HEK293T (cell line): ENCODE measurements around the gene MFSD12.

Source experiments
- ARNT ChIP-seq: fragments of 450-650 bp; IDR thresholded peaks from 2 replicates; pipeline ENCODE4 v1.6.1; 2017; ENCODE audit warnings: mild to moderate bottlenecking
- BHLHE40 ChIP-seq: fragments of 450-650 bp; IDR thresholded peaks from 2 replicates; pipeline ENCODE4 v1.6.1; 2016; ENCODE audit warnings: mild to moderate bottlenecking, moderate library complexity, borderline replicate concordance
- ELF4 ChIP-seq: fragments of 450-650 bp; IDR thresholded peaks from 2 replicates; pipeline ENCODE4 v1.6.1; 2017; ENCODE audit warnings: antibody characterized with exemption
- FOXA1 ChIP-seq: fragments of 450-650 bp; IDR thresholded peaks from 2 replicates; pipeline ENCODE4 v1.6.1; 2016; ENCODE audit warnings: mild to moderate bottlenecking
- FOXM1 ChIP-seq: fragments of 450-650 bp; IDR thresholded peaks from 2 replicates; pipeline ENCODE4 v1.6.1; 2017; ENCODE audit warnings: mild to moderate bottlenecking, borderline replicate concordance
- HDGF ChIP-seq: fragments of 450-650 bp; IDR thresholded peaks from 2 replicates; pipeline ENCODE4 v1.6.1; 2017; ENCODE audit warnings: antibody characterized with exemption, borderline replicate concordance
- LEF1 ChIP-seq: fragments of 450-650 bp; IDR thresholded peaks from 2 replicates; pipeline ENCODE4 v1.6.1; 2017; ENCODE audit warnings: mild to moderate bottlenecking, borderline replicate concordance
- NFRKB ChIP-seq: fragments of 450-650 bp; IDR thresholded peaks from 2 replicates; pipeline ENCODE4 v1.6.1; 2016; ENCODE audit warnings: mild to moderate bottlenecking, moderate library complexity
- SUZ12 ChIP-seq: fragments of 450-650 bp; IDR thresholded peaks from 2 replicates; pipeline ENCODE4 v1.6.1; 2016; ENCODE audit warnings: mild to moderate bottlenecking
- TARDBP ChIP-seq: fragments of 450-650 bp; IDR thresholded peaks from 2 replicates; pipeline ENCODE4 v1.6.1; 2016
- ZNF384 ChIP-seq: fragments of 450-650 bp; IDR thresholded peaks from 2 replicates; pipeline ENCODE4 v1.6.1; 2016
- TF ChIP-seq, protein P1 (sequence below): fragments of 450-650 bp; IDR thresholded peaks from 2 replicates; pipeline ENCODE4 v1.6.1; 2016

DNA sequence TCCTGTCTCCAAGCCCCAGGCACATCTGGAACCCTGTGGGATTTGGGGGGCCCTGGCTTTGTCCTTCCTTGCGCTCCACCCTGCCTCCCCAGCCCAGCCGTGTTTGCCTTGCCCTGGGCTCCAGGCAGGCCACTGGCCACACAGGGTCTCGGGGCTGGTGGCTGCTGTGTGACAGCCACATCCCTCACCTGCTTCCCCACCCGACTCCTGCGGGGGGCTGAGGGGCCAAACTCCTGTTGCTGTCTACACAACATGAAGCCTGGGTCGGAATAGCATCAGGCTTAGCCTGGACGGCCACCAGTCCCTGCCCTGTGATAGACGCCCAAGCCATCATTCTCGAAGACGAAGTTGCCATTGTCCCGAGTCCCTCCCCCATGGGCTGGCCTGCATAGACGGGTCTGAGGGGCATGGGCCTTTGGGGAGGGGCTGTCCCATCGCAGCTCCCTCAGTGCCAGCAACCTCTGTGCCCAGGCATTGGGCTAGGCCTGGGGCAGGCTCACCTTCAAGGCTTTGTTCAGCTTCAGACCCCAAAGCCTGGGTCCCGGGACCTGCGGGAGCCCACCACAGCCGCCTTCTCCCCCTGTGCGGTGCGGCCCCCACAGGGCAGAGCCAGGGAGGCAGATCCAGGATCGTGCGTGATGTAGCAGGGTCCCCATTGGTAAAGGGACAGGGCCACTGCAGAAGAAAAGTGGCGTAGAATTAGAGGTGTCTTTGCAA lies 33.9 kb downstream of the MFSD12 start:
- TF ChIP-seq FOXA1 (no peak), BHLHE40 (no peak), FOXM1 (no peak), ARNT (no peak), NFRKB (no peak), ELF4 (no peak), LEF1 (no peak), HDGF (no peak), TARDBP (no peak), SUZ12 (no peak), ZNF384 (no peak)
- TF ChIP-seq, protein P1, sequence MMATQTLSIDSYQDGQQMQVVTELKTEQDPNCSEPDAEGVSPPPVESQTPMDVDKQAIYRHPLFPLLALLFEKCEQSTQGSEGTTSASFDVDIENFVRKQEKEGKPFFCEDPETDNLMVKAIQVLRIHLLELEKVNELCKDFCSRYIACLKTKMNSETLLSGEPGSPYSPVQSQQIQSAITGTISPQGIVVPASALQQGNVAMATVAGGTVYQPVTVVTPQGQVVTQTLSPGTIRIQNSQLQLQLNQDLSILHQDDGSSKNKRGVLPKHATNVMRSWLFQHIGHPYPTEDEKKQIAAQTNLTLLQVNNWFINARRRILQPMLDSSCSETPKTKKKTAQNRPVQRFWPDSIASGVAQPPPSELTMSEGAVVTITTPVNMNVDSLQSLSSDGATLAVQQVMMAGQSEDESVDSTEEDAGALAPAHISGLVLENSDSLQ: no peak
